Erythroblast (primary cell): ENCODE measurements around the gene INTS13.
"Not testable (repeated sequence)": the region's sequence is repeated elsewhere in the genome, so short reads cannot be mapped to it uniquely, and the experiment has no call there.

Experiments used
- DNase-seq, 2 experiments: peaks; one replicate each; lab custom pipeline; 2025; lab: John Stamatoyannopoulos, UW
- GATA1 ChIP-seq: IDR thresholded peaks from 2 replicates; pipeline ENCODE4 v1.6.1; 2011; ENCODE audit warnings: low read depth, mild to moderate bottlenecking, control low read depth, low read length, moderate library complexity
- POLR2A ChIP-seq: IDR thresholded peaks from 2 replicates; pipeline ENCODE4 v1.6.1; 2011; ENCODE audit warnings: mild to moderate bottlenecking, low read length

The INTS13 gene

DNA sequence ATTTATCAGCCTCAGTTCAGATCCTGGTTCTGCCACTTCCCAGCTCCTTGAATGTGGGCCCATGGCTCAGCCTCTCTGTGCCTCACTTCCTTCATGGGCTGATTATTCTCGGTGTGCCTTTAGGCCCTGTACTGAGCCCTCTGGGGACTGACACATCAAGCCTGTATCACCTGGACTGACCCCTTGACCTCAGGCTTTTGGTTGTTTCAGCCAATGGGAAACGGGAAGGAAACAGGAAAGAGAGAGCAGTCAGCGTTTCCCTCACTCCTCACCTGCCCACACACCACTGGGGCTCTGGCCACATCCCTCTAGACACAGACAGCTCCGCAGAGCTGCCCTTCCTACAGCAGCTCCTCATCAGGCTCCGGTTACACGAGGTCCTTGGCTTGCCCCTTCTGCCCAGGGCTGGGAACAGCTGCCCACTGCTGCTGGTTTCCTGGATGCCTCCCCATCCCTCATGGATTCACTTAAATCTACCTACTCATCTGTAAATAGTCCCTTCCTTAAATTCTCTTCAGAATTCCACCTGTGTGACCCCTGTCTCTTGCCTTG is 67.8 kb downstream of the INTS13 start:
- DNase-seq = no peak
- TF ChIP-seq GATA1 (no peak), POLR2A (no peak)

DNA sequence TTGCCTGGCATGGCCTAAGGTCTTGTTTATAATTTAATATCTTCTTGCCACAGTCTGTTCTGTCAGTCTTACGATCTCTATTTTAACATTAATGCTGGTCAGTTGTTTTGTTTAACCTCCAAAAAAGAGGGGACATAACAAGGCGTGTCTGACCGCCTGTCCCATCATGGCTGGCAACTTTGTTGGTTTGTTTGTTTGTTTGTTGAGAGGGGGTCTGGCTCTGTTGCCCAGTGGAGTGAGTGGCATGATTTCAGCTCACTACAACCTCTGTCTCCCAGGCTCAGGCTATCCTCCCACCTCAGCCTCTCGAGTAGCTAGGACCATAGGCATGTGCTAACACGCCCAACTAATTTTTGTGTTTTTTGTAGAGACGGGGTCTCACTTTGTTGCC is 68.7 kb downstream of the INTS13 start:
- no peak for DNase-seq
- TF ChIP-seq POLR2A = no peak
- TF ChIP-seq GATA1 = no peak

DNA sequence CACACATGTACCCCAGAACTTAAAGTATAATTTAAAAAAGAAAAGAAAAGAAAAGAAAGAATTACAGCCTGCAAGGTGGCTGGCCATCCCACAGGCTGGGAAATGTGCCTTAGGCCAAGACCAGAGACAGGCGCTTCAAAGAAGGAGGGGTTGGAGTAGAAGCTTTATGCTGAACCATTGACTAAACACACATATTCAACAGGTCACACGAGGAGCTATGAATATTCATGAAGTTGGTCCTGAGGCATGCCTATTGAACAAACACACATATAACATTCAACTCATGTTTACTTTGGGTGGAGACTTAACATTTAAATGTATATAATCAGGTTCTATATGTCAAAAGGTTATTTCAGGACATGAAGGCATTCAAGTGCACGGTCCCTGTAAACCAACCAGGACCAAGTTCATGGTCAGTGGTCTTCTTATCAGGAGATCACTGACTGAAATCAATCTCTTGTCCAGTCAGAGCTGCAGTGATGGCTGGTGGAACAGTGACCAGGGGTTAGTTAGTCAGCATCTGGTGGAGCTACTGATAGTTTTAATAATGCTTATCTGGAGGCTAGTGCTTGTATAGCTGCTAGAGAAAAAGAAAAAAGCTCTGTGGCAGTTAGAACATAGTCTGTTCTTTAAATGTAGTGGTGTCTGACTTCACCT is 69.2 kb downstream of the INTS13 start:
- peak; percentile 17 to 66 for DNase-seq
- TF ChIP-seq GATA1 (no peak), POLR2A (no peak)

DNA sequence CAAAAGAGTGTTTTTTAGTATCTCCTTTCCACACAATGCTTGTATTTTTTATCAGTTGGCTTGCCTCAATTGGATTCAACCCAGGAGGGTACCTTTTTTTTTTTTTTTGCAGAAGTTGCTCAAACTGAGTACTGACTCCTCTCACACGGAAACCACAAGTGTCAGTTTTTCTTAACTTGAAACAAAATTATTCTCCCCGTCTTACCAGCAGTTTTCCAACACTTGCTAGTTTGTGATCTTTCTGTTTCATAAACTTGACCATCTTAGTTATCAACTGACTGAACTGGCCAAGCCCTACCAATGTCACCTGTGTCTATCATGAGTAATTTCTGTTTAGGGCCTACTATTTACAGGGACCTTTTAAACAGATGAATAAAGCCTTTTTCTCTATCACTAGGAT is 70.7 kb downstream of the INTS13 start:
- no peak for TF ChIP-seq GATA1
- no peak for TF ChIP-seq POLR2A
- DNase-seq = peak in 1 of 2 experiments; percentile 39

DNA sequence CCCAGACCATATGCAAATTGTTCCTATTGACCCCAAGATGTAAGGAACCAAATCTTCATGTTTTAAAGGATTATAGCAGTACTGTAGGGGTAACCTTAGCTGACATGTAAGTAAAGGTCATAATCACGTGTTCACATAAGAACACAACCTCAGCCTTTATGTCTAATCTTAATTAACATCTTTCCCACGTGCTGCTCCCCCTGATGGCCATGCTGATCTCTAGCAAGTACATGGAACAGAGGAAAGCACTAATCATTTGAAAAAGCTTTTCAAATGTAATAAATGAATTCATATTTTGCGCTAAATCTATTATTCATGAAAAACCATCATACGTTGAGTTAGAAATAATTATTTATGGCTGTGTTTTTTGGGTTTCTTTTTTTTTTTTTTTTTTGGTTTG is 74.3 kb downstream of the INTS13 start:
- DNase-seq = peak; percentile 13 to 37
- TF ChIP-seq POLR2A (no peak), GATA1 (no peak)

DNA sequence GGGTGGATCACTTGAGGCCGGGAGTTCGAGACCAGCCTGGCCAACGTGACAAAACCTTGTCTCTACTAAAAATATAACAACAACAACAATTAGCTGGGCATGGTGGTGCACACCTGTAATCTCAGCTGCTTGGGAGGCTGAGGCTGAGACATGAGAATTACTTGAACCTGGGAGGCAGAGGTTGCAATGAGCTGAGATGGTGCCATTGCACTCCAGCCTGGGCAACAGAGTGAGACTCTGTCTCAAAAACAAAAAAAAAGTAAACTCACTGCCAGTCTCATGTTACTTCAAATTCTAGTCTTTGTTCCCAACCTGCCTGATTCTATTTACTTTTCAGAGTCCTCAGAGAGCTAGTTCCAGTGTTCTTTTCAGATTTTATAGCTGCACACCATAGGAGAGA is 75.0 kb downstream of the INTS13 start:
- DNase-seq = not testable (repeated sequence)

DNA sequence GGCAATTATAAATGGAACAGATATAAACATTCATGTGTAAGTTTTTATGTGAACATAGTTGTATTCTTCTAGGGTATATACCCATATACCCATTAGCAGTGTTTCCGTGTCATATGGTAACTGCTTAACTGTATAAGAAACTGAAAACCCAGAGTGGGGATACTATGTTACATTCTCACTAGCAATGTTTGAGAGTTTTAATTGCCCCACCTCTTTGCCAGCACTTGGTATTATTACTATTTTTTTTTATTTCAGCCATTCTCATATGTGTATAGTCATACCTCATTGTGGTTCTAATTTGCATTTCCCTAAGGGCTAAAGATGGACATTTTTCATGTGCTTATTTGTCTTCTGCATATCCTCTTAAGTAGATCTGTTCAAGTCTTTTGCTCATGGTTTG is 76.1 kb downstream of the INTS13 start:
- no peak for TF ChIP-seq POLR2A

DNA sequence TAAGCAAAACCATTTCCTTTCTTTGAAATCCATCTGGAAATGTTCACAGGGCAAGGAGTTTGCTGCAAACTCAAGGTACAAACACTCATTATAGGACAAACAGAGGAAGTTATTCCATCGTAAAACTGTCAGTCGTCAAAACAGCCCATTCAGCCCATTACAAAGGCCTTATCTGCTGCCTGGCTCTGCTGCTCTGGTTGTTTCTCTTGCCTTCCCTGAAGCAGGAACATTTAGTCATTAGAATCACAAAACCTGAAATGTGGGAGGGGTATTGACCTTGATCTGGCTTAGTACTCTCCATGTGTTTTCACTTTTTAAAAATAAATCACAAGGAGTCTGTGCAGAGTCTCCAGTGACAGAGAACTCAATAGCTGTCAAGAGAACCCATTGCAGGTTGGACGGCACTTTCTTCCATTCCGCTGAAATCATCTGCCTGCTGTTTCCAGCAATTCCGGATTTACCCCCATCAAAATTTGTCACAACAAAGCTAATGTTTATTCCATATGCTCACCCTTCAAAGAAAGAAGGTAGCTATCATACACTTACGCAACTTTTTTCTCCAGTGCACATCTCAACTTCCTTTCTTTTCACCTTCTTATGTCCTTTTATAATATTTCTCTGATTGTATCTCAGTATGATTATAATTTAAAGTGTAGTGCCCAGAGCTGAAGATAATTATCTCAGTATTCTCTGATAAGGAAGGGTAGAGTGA is 80.2 kb downstream of the INTS13 start:
- TF ChIP-seq POLR2A = no peak
- TF ChIP-seq GATA1 = no peak

More for the DNA sequence above, 76.1 kb downstream of the INTS13 start:
- no peak for DNase-seq

DNA sequence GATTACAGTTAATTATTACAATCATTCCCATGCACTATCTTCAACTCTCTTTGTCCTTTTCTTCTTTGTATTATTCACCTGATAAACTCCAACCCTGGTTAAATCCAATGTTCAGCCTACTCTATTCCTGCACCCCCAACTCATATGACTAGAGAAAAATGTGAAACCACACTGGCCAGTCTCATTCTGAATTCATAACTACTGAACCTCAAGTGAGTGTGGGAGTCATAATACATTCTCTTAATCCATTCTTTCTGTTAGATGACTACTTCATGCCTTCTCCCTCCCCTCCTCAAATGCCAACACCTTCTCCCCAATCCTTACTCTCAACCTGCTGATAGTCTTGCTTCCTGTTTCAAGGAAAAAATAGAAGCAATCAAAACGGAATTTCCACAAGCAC is 82.4 kb downstream of the INTS13 start:
- no peak for DNase-seq
- TF ChIP-seq POLR2A (no peak), GATA1 (no peak)

More for the DNA sequence above, 80.2 kb downstream of the INTS13 start:
- DNase-seq = no peak
